ENCODE results near the gene SLC35F2. TPM values are rescaled to one million over a fixed set of nuclear protein-coding genes. Genes with fewer than 3 reads are reported as not detected.
"Not testable (repeated sequence)": the region's sequence is repeated elsewhere in the genome, so short reads cannot be mapped to it uniquely, and the experiment has no call there.

The SLC35F2 gene
- total RNA-seq, 1 experiment from 2014 or later, result 74.5 TPM

DNA sequence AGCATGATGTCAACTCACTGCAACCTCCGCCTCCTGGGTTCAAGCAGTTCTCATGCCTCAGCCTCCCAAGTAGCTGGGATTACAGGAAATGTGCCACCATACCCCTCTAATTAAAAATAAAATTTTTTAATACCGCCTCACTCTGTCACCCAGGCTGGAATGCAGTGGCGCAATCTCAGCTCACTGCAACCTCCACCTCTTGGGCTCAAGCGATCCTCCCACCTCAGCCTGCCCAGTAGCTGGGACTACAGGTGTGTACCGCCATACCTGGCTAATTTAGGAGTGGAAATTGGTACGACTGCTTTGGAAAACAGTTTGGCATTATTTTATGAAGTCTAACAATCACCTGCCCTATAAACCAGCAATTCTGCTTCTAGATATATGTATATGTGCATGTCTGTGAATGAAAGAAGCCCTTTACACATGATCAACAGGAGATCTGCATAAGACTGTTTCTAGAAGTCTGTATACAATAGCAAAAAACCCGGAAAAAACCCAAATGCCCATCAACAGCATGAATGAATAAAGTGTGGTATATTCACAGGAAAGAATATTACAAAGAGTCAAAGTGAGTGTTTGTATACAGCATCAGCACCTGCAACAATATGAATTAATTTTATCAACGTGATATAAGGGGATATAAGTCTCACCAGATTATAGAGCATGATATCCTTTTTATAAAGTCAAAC lies 16.0 kb downstream of the SLC35F2 start:
- no peak for DNase-seq (ENCODE audit: low spot score)

GRCh38 chr11:107840129-107840484 lies 18.5 kb downstream of the SLC35F2 start:
- DNase-seq (ENCODE audit: low spot score), result no peak

DNA sequence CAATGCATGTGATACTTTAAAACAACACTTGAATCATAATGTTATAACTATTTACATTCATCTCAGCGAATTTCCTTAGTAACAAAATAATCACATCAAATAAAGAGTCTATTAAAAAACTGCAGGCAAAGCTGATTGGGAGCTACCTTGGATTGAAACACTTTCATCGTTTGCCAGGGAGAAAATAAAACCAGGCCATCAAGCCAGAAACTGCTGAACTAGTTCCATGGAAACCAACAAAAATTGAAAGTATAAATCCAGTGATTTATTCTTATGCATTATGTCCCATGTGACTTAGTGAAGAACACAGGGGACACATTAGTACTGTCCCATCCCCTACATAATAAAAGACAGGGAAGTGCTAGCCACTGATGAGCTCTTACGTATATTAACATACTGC lies 21.7 kb downstream of the SLC35F2 start:
- no peak for DNase-seq (ENCODE audit: low spot score)

GRCh38 chr11:107834995-107835394 lies 23.6 kb downstream of the SLC35F2 start:
- DNase-seq (ENCODE audit: low spot score), result no peak

DNA sequence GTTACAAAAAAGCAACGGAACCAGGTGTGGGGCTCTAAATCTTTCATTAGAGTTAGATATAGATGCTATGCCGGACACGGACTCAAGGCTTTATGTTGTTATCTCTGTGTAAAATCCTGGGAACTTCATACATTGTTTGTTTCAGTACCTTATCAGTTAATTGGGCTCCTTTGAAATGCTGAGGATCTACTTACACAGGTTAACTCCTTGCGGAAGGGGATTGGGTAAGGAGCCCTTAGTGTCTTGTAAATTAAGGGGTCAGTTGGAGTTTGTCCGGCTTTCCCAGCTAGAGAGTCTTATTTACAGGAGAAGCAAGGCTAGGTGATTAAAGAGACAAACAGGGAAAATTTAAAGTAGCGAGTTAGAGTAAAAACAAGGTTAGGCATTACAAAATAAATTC lies 24.7 kb downstream of the SLC35F2 start:
- DNase-seq (ENCODE audit: low spot score), result not testable (repeated sequence)

- peak; percentile 28 for DNase-seq (ENCODE audit: low spot score)
Measured at GRCh38 chr11:107830915-107831540, 27.6 kb downstream of the SLC35F2 start.

- no peak for DNase-seq (ENCODE audit: low spot score)
Measured at GRCh38 chr11:107827041-107827440, 31.5 kb downstream of the SLC35F2 start.

- DNase-seq (ENCODE audit: low spot score), result no peak
Measured at GRCh38 chr11:107825875-107826274, 32.7 kb downstream of the SLC35F2 start.

- no peak for DNase-seq (ENCODE audit: low spot score)
Measured at GRCh38 chr11:107824668-107825369, 33.8 kb downstream of the SLC35F2 start.

GRCh38 chr11:107821199-107821927 lies 37.2 kb downstream of the SLC35F2 start:
- DNase-seq (ENCODE audit: low spot score), result no peak

- DNase-seq (ENCODE audit: low spot score), result no peak
Measured at GRCh38 chr11:107819361-107820014, 39.1 kb downstream of the SLC35F2 start.

DNA sequence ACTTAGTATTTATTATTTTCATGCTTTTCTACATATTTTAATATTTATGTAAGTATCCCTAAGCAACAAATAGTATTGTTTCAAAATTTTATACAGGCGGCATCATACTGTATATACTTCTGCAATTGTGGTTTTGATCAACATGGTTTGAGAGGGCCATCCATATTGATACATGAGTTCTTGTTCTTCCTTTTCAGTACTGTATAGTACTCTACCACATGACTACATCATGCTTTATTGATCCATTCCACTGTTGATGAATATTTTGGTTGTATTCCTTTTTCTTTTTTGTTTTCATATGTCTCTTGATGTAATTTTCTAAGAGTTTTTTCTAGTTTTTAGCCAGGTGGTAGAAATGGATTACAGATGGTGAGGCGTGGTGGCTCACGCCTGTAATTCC lies 40.1 kb downstream of the SLC35F2 start:
- no peak for DNase-seq (ENCODE audit: low spot score)

GRCh38 chr11:107816028-107816427 lies 42.6 kb downstream of the SLC35F2 start:
- DNase-seq (ENCODE audit: low spot score), result no peak

DNA sequence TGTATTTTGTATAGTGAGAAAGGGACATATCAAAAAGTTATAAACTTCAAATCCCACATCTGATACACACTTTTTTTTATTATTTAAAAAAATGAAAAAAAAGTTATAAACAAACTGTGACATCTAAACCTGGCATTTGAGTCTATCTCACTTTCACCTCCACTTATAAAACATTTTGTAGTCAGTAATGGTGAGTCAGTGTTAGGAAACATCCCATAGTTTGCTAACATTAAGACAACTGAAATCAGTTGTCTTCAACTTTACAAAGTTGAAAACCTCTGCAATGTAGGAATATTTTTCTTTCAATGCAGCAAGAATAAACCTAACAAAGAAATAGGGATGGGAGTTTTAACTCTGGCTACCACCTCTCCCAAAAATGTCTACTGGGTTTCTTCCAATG lies 47.7 kb downstream of the SLC35F2 start:
- DNase-seq (ENCODE audit: low spot score), result no peak

GRCh38 chr11:107808521-107808920 lies 50.1 kb downstream of the SLC35F2 start:
- DNase-seq (ENCODE audit: low spot score), result no peak

DNA sequence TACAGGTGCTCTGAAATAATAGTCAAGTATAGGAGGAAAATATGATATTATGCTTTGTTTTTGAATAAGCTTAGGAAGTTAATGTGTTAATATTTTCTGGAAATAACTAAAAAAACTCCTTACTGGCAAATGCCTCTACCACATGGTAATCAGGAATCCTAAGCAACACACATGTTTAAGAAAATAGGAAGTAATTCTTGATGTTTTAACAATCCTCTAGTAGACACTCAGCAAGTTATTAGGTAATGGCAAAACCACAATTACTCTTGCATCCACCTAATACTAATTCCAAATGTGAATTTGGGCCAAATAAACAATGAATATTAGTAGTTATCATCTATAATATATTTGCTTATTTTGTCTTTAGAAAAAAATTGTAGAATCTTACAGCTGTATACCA lies 53.6 kb downstream of the SLC35F2 start:
- DNase-seq (ENCODE audit: low spot score), result no peak

GRCh38 chr11:107804211-107804610 lies 54.4 kb downstream of the SLC35F2 start:
- DNase-seq (ENCODE audit: low spot score), result peak; percentile 52

GRCh38 chr11:107801641-107802040 lies 56.9 kb downstream of the SLC35F2 start:
- DNase-seq (ENCODE audit: low spot score), result no peak

DNA sequence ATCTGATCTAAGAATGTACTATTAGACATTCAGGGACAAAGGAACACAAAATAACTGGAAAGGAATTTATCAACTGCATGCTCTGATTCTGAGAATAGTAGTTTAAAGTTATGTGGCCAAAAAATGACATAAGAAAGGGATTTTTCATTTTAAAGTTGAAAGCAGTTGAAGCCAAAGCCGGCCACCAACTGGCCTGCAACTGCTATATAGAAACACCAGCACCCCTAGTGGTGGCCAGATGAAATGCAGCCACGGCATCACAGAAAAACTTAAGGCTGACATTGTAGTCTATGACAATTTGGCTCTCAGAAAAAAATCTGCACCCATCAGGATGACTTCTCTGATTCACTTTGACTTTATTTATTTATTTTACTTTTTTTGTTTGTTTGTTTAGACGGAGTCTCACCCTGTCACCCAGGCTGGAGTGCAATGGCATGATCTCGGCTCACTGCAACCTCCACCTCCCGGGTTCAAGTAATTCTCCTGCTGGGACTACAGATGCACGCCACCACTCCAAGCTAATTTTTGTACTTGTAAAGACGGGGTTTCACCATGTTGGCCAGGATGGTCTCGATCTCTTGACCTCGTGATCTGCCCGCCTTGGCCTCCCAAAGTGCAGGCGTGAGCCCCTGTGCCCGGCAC lies 59.2 kb downstream of the SLC35F2 start:
- DNase-seq (ENCODE audit: low spot score), result peak; percentile 80

GRCh38 chr11:107792049-107792443 lies 66.5 kb downstream of the SLC35F2 start:
- no peak for DNase-seq (ENCODE audit: low spot score)

- DNase-seq (ENCODE audit: low spot score), result no peak
Measured at GRCh38 chr11:107791343-107792048, 67.1 kb downstream of the SLC35F2 start.

Data from HT-29 (cell line).